K562 (cell line): ENCODE data around the gene HSPA6. TPM values are rescaled to one million over a fixed set of nuclear protein-coding genes. Genes with fewer than 3 reads are reported as not detected.

Experiments
- ATAC-seq: fragments of 200-7000 bp; cut with Tn5 transposase; 3 replicates; pipeline ENCODE4 v1.9.1; 2020; ENCODE audit warnings: moderate library complexity
- BruUV-seq: library from RNA; stranded (reverse); fragments of 400-500 nt; replicated peaks from 2 replicates; lab custom pipeline; 2021; lab: Mats Ljungman, UMichigan
- CTCF ChIA-PET: fragments of 300-600 bp; formaldehyde crosslinking; extraction: SDS; loops from one replicate; lab custom pipeline; 2021; ENCODE audit warnings: low intra/inter-chr PET ratio; lab: Yijun Ruan, JAX
- POLR2A ChIA-PET: fragments of 300-600, 350-650 bp; sonication (Branson Sonifier 250); formaldehyde crosslinking; extraction: SDS; loops from one replicate; lab custom pipeline; 2021; ENCODE audit warnings: antibody characterized with exemption, inconsistent platforms; lab: Yijun Ruan, JAX
- DNase-seq, 4 experiments: peaks; one replicate each; pipeline versions ENCODE4 v3.0.0 to v3.0.0-alpha.2; 2011 to 2018; ENCODE audit warnings: low spot score in 3 of 4, mixed read lengths in 3 of 4; ENCODE audit errors: extremely low read depth in 1 of 4
- FAIRE-seq: peaks from 2 replicates; lab custom pipeline; 2011; peaks lifted over from hg19 to GRCh38; lab: Jason Lieb, UNC
- H2AFZ ChIP-seq: 2 replicates; pipeline ENCODE4 v1.6.0; 2011; ENCODE audit warnings: low read depth, low read length, control low read depth, inconsistent platforms
- H3K27ac ChIP-seq: fragments of 200-600 bp; 3 replicates; pipeline ENCODE4 v1.8.0; 2011; ENCODE audit warnings: low read depth, mild to moderate bottlenecking, control low read depth, inconsistent platforms, low read length, moderate library complexity, mixed read lengths; ENCODE audit errors: extremely low read depth
- H3K27me3 ChIP-seq, 2 experiments: fragments of 300-600 bp in 1 of 2; 2 replicates in 1 of 2; 3 replicates in 1 of 2; pipeline versions ENCODE4 v1.6.0 to v1.8.0; 2011; ENCODE audit warnings: inconsistent platforms in 2 of 2, low read length in 2 of 2, mild to moderate bottlenecking in 1 of 2, mixed read lengths in 1 of 2, moderate library complexity in 1 of 2; ENCODE audit not compliant: control insufficient read depth in 2 of 2, insufficient read depth in 2 of 2
- H3K36me3 ChIP-seq: fragments of 300-600 bp; 3 replicates; pipeline ENCODE4 v1.8.0; 2011; ENCODE audit warnings: mild to moderate bottlenecking, low read length, inconsistent platforms; ENCODE audit not compliant: control insufficient read depth, insufficient read depth
- H3K4me1 ChIP-seq, 2 experiments: fragments of 200-600 bp in 1 of 2; replicated peaks in 1 of 2; 2 replicates in 1 of 2; 3 replicates in 1 of 2; pipeline versions ENCODE4 v1.5.1 to v1.8.0; 2011; ENCODE audit warnings: inconsistent platforms in 2 of 2, low read length in 2 of 2, mild to moderate bottlenecking in 1 of 2, mixed read lengths in 1 of 2, moderate library complexity in 1 of 2; ENCODE audit not compliant: control insufficient read depth in 2 of 2, insufficient read depth in 2 of 2
- H3K4me2 ChIP-seq: 2 replicates; pipeline ENCODE4 v1.6.1; 2011; ENCODE audit warnings: low read length, control low read depth, inconsistent platforms, mixed read lengths; ENCODE audit not compliant: insufficient read depth
- H3K4me3 ChIP-seq: fragments of 200-600 bp; sonication (generic), shearing (Covaris generic); 2 replicates; pipeline ENCODE4 v1.5.1; 2016; ENCODE audit warnings: control low read depth, inconsistent platforms
- H3K79me2 ChIP-seq: fragments of 200-600 bp; 3 replicates; pipeline ENCODE4 v1.8.0; 2011; ENCODE audit warnings: low read length, inconsistent platforms; ENCODE audit not compliant: control insufficient read depth, insufficient read depth
- H3K9ac ChIP-seq, 2 experiments: 2 replicates each; pipeline versions ENCODE4 v1.6.0 to v1.6.1; 2011; ENCODE audit warnings: low read depth in 2 of 2, low read length in 2 of 2, control low read depth in 1 of 2, inconsistent platforms in 1 of 2, mild to moderate bottlenecking in 1 of 2, mixed read lengths in 1 of 2; ENCODE audit not compliant: insufficient read depth in 1 of 2
- H3K9me1 ChIP-seq: one replicate; pipeline ENCODE4 v1.6.0; 2011; ENCODE audit warnings: inconsistent platforms, mild to moderate bottlenecking, low read length, moderate library complexity; ENCODE audit not compliant: control insufficient read depth, insufficient read depth
- H3K9me3 ChIP-seq: replicated peaks from 2 replicates; pipeline ENCODE4 v1.5.1; 2011; ENCODE audit warnings: low read depth, low read length, inconsistent platforms; ENCODE audit not compliant: control insufficient read depth, insufficient read depth
- H4K20me1 ChIP-seq: replicated peaks from 2 replicates; pipeline ENCODE4 v1.6.1; 2011; ENCODE audit warnings: low read length, inconsistent platforms, mixed read lengths; ENCODE audit not compliant: control insufficient read depth, insufficient read depth
- CHD2 ChIP-seq: IDR thresholded peaks from 2 replicates; pipeline ENCODE4 v1.6.1; 2011; ENCODE audit warnings: low read depth, low read length
- EHMT2 ChIP-seq: fragments of 450-650 bp; IDR thresholded peaks from 2 replicates; pipeline ENCODE4 v1.6.1; 2018; ENCODE audit warnings: antibody characterized with exemption
- FOXP4 ChIP-seq: sonication (generic); formaldehyde crosslinking; IDR thresholded peaks from 2 replicates; pipeline ENCODE4 v1.8.0; 2022; ENCODE audit warnings: mild to moderate bottlenecking, missing genetic modification reagents, borderline replicate concordance
- HDAC2 ChIP-seq: fragments of 450-650 bp; IDR thresholded peaks from 2 replicates; pipeline ENCODE4 v1.6.1; 2016; ENCODE audit warnings: mild to moderate bottlenecking
- ILK ChIP-seq: fragments of 450-650 bp; IDR thresholded peaks from 2 replicates; pipeline ENCODE4 v1.6.1; 2016; ENCODE audit warnings: missing genetic modification characterization, low read depth, mild to moderate bottlenecking, missing compliant biosample characterization, moderate library complexity, borderline replicate concordance
- PHF8 ChIP-seq: fragments of 200-600 bp; sonication (generic); IDR thresholded peaks from 2 replicates; pipeline ENCODE4 v1.6.1; 2012; ENCODE audit warnings: mixed run types, mild to moderate bottlenecking, inconsistent platforms, low read length, moderate library complexity, borderline replicate concordance
- RHOXF2B ChIP-seq: fragments of 250-450 bp; sonication (Bioruptor Pico); conservative IDR thresholded peaks from 2 replicates; pipeline ENCODE4 v1.5.1; 2021
- SMARCB1 ChIP-seq: IDR thresholded peaks from 2 replicates; pipeline ENCODE4 v1.6.1; 2011; ENCODE audit warnings: improper control_type of control experiment, low read depth; ENCODE audit not compliant: insufficient read length
- SREBF2 ChIP-seq: sonication (generic); formaldehyde crosslinking; IDR thresholded peaks from 2 replicates; pipeline ENCODE4 v1.4.0; 2020; ENCODE audit warnings: mild to moderate bottlenecking, missing genetic modification reagents
- ZBTB26 ChIP-seq: fragments of 450-650 bp; formaldehyde crosslinking; IDR thresholded peaks from 2 replicates; pipeline ENCODE4 v1.4.0; 2022; ENCODE audit warnings: missing genetic modification characterization
- ZNF133 ChIP-seq: fragments of 250-450 bp; sonication (Bioruptor Pico); IDR thresholded peaks from 2 replicates; pipeline ENCODE4 v1.4.0; 2020; ENCODE audit warnings: mild to moderate bottlenecking
- ZNF174 ChIP-seq: fragments of 250-450 bp; sonication (Bioruptor Pico); IDR thresholded peaks from 2 replicates; pipeline ENCODE4 v1.4.0; 2020; ENCODE audit warnings: mild to moderate bottlenecking
- ZNF431 ChIP-seq: sonication (generic); formaldehyde crosslinking; IDR thresholded peaks from 2 replicates; pipeline ENCODE4 v1.8.0; 2022; ENCODE audit warnings: mild to moderate bottlenecking, missing genetic modification reagents
- ZNF584 ChIP-seq: fragments of 200-800 bp; sonication (Bioruptor generic); IDR thresholded peaks from 2 replicates; pipeline ENCODE4 v1.6.1; 2016; ENCODE audit warnings: low read depth, mild to moderate bottlenecking, missing genetic modification characterization, missing compliant biosample characterization
- WGBS: fragments of 100-300 bp; shearing (Covaris generic); methylation state at CpG from one replicate; pipeline ENCODE4 v1.1.6; 2016; ENCODE audit warnings: low coverage, mixed read lengths; ENCODE audit not compliant: insufficient coverage; ENCODE audit errors: missing lambda C conversion rate; 5-methylcytosine and 5-hydroxymethylcytosine counted together
- in situ Hi-C: fragments of 300-500 bp; cut with MboI; formaldehyde crosslinking; loops from 4 replicates; pipeline ENCODE4 v1.15.0; 2018; ENCODE audit warnings: inconsistent platforms, mixed read lengths
- intact Hi-C: fragments of 100-400 bp; cut with micrococcal nuclease; formaldehyde crosslinking; loops from 2 replicates; pipeline ENCODE4 v1.14.2; 2022
- polyA plus RNA-seq, 8 experiments: library from polyadenylated mRNA; depleted of rRNA in 4 of 8; stranded (reverse) in 5 of 8; unstranded in 3 of 8; fragments of >200 nt; fragmentation: Nextera tagmentation in 2 of 8; fragmentation: Illumina TruSeq in 1 of 8; extraction: Ambion mirVana in 2 of 8; extraction: Trizol in 1 of 8; gene quantifications; 2 replicates each; pipeline versions ENCODE4 v1.2.1 to v1.2.3, GENCODE V29; 2011 to 2014; ENCODE audit warnings: inconsistent platforms in 1 of 8, missing spikeins in 1 of 8
- total RNA-seq, 7 experiments: library from RNA; depleted of rRNA in 6 of 7; stranded (reverse); fragments of >200 nt in 6 of 7; fragmentation: Illumina TruSeq in 2 of 7; extraction: Trizol in 2 of 7; gene quantifications; 2 replicates each; pipeline versions ENCODE4 v1.2.1 to v1.2.3, GENCODE V29; 2011 to 2021; ENCODE audit warnings: low replicate concordance in 1 of 7

Gene HSPA6
- total and polyA plus RNA-seq, 9 of the 15 experiments (the other 6 are each of a cell fraction or from before 2014, with no cell fraction given), result 0.15 to 10.0 (median 2.4) TPM

- H3K27me3 ChIP-seq, result no peaks in the 10 kb centered on the region
- ATAC-seq (no peak), DNase-seq (no peak), FAIRE-seq (no peak)
- TF ChIP-seq SREBF2 (CRISPR knock-in tag) (no peak), RHOXF2B (CRISPR knock-in tag) (no peak), ZBTB26 (CRISPR knock-in tag) (no peak), ZNF584 (no peak), CHD2 (no peak), ZNF133 (CRISPR knock-in tag) (no peak), PHF8 (no peak), ZNF431 (CRISPR knock-in tag) (no peak), ILK (tag) (no peak), HDAC2 (no peak), SMARCB1 (no peak), ZNF174 (no peak), FOXP4 (CRISPR knock-in tag) (no peak), EHMT2 (no peak)
- H3K79me2 ChIP-seq, result no peaks in the 10 kb centered on the region
- no peak overlapping the region for H3K4me3 ChIP-seq
- POLR2A ChIA-PET, result no interaction called here
- no peaks in the 10 kb centered on the region for H3K9me1 ChIP-seq
- H2AFZ ChIP-seq, result no peak overlapping the region
- H3K9ac ChIP-seq, result no peak overlapping the region
- H4K20me1 ChIP-seq, result no peaks in the 10 kb centered on the region
- in situ Hi-C loops, result no loop called here
- no peaks in the 10 kb centered on the region for H3K9me3 ChIP-seq
- WGBS, result 89% methylated on average over 1 of the region's 1 CpG
- CTCF ChIA-PET, result no interaction called here
- H3K27ac ChIP-seq, result no peak overlapping the region
- H3K4me1 ChIP-seq, result peaks cover 9 to 54% of the 10 kb centered on the region in 2 experiments
- intact Hi-C loops, result no loop called here
- BruUV-seq, result no TSS peak
- no peaks in the 10 kb centered on the region for H3K36me3 ChIP-seq
- no peak overlapping the region for H3K4me2 ChIP-seq
Observed at GRCh38 chr1:161497961-161498360, 26.4 kb upstream of the HSPA6 start.
